ENCODE measurements around the gene ADAMTS17.

The ADAMTS17 gene

GRCh38 chr15:100114100-100114499 is 227.7 kb downstream of the ADAMTS17 start:
- in situ Hi-C loops (cut with HindIII; ENCODE audit: low sequenced_read_pairs): no loop called here

DNA sequence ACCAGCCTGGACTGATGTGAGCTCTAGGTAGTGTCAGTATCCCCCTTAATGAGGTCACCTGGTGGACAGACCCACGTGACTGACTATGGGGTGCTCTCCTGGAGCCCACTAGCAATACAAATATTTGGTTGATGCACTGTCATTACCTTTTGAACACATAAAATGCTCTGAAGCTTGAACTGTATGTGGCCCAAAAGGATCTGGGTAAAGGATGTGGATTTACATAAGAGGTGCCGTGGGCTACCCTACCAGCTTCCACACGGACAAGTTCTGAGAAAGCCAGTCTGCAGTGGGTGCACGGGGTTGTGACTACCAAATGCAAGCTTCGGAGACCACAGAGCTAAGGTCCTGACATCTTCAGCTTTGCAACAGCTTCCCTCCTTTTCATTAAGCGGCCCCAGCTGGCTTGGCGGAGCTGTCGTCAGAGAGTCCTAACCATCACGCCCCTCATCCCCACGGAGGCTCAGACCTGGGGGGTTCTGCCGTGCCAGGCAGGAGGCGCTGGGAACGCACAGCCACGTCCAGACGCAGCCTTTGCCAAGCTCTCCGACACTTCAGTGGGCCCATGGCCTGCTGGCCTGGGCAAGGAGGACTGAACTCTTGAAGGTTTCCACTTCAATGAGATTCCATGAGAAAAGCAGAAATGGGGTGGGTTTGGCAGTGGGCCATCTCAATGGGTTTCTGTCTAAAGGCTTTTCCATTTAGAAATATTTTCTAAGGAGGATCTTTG is 228.3 kb downstream of the ADAMTS17 start:
- in situ Hi-C loops (cut with HindIII; ENCODE audit: low sequenced_read_pairs): no loop called here

- in situ Hi-C loops (cut with HindIII; ENCODE audit: low sequenced_read_pairs): no loop called here
Measured at GRCh38 chr15:100112636-100113305, 229.0 kb downstream of the ADAMTS17 start.

GRCh38 chr15:100112061-100112420 is 229.7 kb downstream of the ADAMTS17 start:
- in situ Hi-C loops (cut with HindIII; ENCODE audit: low sequenced_read_pairs): no loop called here

- in situ Hi-C loops (cut with HindIII; ENCODE audit: low sequenced_read_pairs): no loop called here
Measured at GRCh38 chr15:100111125-100112060, 230.4 kb downstream of the ADAMTS17 start.

DNA sequence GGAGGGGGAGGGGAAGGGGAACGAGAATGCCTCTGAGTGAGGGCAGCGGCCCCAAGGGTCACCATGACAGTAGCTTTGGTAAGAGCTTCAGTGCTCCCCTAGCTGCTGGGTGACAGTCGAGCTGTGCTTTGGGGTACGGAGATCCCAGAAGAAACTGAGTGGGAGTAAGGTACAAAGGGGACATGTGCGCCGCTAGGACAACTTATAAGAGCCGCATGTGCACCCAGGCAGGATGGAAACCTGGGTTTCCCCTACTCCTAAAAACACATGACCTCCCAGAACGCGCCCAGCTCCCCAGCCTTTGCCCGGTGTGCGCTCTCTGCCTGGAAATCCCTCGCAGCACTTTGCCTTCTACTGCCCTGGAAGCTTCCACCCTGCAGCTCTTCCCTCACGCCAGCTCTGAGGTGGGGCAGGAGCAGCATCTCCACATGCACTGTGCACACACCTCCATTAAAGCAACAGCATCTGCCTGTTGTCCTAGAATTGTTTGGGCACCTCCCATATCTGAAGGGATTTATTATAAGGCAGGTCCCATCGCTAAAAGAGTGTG is 232.2 kb downstream of the ADAMTS17 start:
- in situ Hi-C loops (cut with HindIII; ENCODE audit: low sequenced_read_pairs): no loop called here

GRCh38 chr15:100108846-100109245 is 232.9 kb downstream of the ADAMTS17 start:
- in situ Hi-C loops (cut with HindIII; ENCODE audit: low sequenced_read_pairs): no loop called here

DNA sequence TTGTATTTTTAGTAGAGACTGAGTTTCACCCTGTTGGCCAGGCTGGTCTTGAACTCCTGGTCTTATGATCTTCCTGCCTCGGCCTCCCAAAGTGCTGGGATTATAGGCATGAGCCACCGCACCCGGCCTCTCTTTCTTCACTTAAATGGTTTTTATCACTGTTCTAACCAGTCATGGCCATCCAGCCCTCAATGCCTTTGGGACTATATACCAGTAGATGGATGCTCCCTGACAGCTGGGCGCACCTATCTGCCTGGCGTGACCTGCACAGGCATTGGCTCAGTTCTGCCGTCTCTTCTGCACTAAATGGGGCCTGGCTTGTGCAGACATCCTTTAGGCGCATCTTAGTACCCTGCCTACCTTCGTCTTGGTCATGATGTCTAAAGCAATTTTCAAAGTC is 233.4 kb downstream of the ADAMTS17 start:
- in situ Hi-C loops (cut with HindIII; ENCODE audit: low sequenced_read_pairs): no loop called here

GRCh38 chr15:100107606-100108225 is 234.1 kb downstream of the ADAMTS17 start:
- in situ Hi-C loops (cut with HindIII; ENCODE audit: low sequenced_read_pairs): no loop called here

DNA sequence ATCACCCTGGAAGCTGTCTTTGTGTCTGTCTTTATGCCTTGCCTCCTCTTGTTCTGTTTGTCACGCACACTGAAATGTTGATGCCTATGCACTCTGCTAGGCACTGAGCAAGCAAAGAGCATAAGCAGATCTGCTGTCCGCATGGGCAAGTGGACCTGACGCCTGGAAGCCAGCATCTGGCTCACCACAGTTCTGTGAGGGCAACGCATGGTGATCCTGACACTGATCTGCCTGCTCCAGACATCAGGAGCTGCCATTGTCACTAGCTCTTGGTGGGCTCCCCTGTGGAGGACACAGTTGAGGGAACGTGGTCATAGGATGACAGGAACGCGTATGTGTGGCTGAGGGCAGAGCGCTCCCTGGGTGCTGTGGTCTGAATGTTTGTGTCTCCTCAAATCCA is 234.6 kb downstream of the ADAMTS17 start:
- in situ Hi-C loops (cut with HindIII; ENCODE audit: low sequenced_read_pairs): no loop called here

GRCh38 chr15:100106732-100107131 is 235.0 kb downstream of the ADAMTS17 start:
- in situ Hi-C loops (cut with HindIII; ENCODE audit: low sequenced_read_pairs): no loop called here

DNA sequence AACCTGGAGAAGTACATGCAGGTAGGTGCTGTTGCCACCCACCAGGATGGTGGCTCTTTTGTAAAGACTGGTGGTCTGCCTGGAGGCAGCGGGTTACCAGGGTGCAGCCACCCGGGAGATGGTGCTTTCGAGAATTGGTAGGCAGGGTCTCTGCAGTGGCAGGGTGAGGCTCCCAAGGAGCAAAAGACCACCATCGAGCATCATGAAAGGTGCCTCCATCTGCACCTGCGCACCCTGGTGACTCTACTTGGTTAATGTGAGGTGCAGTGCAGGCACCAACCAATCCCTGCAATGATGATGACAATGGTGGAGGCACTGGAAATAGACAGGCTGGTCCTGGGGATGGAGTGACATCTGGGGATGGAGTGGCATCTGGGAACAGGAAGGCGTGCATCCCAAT is 236.7 kb downstream of the ADAMTS17 start:
- in situ Hi-C loops (cut with HindIII; ENCODE audit: low sequenced_read_pairs): no loop called here

GRCh38 chr15:100104245-100104644 is 237.5 kb downstream of the ADAMTS17 start:
- in situ Hi-C loops (cut with HindIII; ENCODE audit: low sequenced_read_pairs): no loop called here

- in situ Hi-C loops (cut with HindIII; ENCODE audit: low sequenced_read_pairs): no loop called here
Measured at GRCh38 chr15:100103828-100104227, 237.9 kb downstream of the ADAMTS17 start.

GRCh38 chr15:100101426-100102089 is 240.2 kb downstream of the ADAMTS17 start:
- in situ Hi-C loops (cut with HindIII; ENCODE audit: low sequenced_read_pairs): no loop called here

GRCh38 chr15:100100926-100101325 is 240.8 kb downstream of the ADAMTS17 start:
- in situ Hi-C loops (cut with HindIII; ENCODE audit: low sequenced_read_pairs): no loop called here

- in situ Hi-C loops (cut with HindIII; ENCODE audit: low sequenced_read_pairs): no loop called here
Measured at GRCh38 chr15:100099976-100100375, 241.8 kb downstream of the ADAMTS17 start.

DNA sequence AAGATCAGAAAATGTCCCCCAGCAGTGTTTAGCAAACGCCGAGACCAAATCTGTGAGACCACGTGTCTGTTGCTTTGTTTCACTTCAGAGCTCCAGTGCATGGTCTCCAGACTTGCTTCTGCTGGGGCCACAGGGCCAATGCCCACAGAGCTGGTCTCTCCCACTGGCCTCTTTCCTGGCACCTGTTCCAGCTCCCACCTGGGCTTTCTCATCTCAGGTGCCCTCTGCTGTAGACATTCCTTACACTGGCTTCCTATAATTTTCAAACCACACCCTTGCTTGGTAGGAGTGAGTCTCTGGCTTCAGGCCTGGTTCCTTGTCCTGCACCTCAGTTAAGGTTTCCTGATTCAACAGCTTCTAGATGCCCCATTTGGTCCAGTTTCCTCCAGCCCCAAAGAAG is 243.1 kb downstream of the ADAMTS17 start:
- in situ Hi-C loops (cut with HindIII; ENCODE audit: low sequenced_read_pairs): no loop called here

DNA sequence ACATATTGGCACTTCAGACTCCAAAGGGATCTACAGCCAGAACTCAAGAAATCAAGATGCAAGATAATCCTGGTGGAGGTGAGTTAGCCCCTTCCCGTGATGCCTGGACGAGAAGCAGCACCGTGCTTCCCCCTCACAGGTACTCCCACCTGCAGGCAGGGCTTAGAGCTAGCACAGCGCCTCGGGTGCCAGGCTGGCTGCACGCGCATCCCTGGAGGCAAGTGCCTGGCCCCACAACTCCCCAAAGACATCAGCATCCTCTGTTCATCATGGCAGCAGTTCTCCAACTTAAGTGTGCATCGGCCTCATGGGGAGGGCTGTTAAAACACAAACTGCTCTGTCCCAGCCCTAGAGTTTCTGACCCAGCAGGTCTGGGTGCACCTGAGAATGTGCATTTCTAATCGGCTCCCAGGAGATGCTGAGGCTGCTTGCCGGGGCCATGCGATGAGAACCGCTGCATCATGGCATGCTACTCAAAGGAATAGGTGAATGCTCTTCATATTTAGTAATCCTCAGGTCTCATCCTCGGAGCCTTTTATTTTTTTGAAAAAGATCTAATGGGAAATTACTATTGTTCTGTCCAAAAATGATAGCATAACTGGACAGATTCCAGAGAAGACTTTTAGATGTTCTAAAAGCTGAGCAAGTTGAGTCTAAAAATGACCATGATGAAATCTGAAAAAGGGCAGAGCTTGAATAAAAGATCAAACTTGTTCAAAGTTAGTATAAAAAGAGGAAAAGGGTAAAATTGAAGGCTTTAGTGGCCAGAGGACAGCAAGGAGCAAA is 244.2 kb downstream of the ADAMTS17 start:
- in situ Hi-C loops (cut with HindIII; ENCODE audit: low sequenced_read_pairs): no loop called here
